ENCODE data around the gene SPATA6L. TPM values are rescaled to one million over a fixed set of nuclear protein-coding genes. Genes with fewer than 3 reads are reported as not detected.
"Not testable (repeated sequence)": the region's sequence is repeated elsewhere in the genome, so short reads cannot be mapped to it uniquely, and the experiment has no call there.

The SPATA6L gene
- total RNA-seq, 1 experiment from 2014 or later, result 1.8 TPM

GRCh38 chr9:4656621-4657020 is 9.7 kb downstream of the SPATA6L start (continued):
- TF ChIP-seq PRDM15 (CRISPR knock-in tag; IDR thresholded peaks at IDR 0.05) (no peak), KAT7 (CRISPR knock-in tag; IDR thresholded peaks at IDR 0.05; ENCODE audit: borderline replicate concordance) (no peak), ATF6 (CRISPR knock-in tag; IDR thresholded peaks at IDR 0.05) (no peak)

GRCh38 chr9:4656196-4656595 is 10.1 kb downstream of the SPATA6L start:
- POLR2A ChIA-PET; H3K27me3 Mint-ChIP-seq (ENCODE audit: low read depth); H3K9me3 Mint-ChIP-seq; H3K4me3 Mint-ChIP-seq; DNase-seq (ENCODE audit: low spot score); ATAC-seq; H3K36me3 Mint-ChIP-seq: not testable (repeated sequence)
- Mint-ChIP-seq H3K4me1 (peaks cover 32% of the 10 kb centered on the region), H3K27ac (peak overlapping the region; percentile 86)
- CTCF ChIA-PET, result interaction anchor here (1.2 kb wide), 1 partner anchor 10 kb away, joined by 5 read pairs; the partner anchor contains the start of gene SPATA6L

GRCh38 chr9:4654538-4654937 is 11.7 kb downstream of the SPATA6L start:
- H3K36me3 Mint-ChIP-seq, result no peaks in the 10 kb centered on the region
- CTCF ChIA-PET, result no interaction called here
- TF ChIP-seq PRDM15 (CRISPR knock-in tag; IDR thresholded peaks at IDR 0.05), result no peak
- TF ChIP-seq GTF2I (CRISPR knock-in tag; conservative IDR thresholded peaks at IDR 0.05), result no peak
- TF ChIP-seq ZNF121 (CRISPR knock-in tag; IDR thresholded peaks at IDR 0.05), result no peak
- TF ChIP-seq ZBTB21 (CRISPR knock-in tag; IDR thresholded peaks at IDR 0.05; ENCODE audit: borderline replicate concordance), result no peak
- no peak for TF ChIP-seq KAT7 (CRISPR knock-in tag; IDR thresholded peaks at IDR 0.05; ENCODE audit: borderline replicate concordance)
- TF ChIP-seq NR1H2 (CRISPR knock-in tag; IDR thresholded peaks at IDR 0.05), result no peak
- no peaks in the 10 kb centered on the region for H3K9me3 Mint-ChIP-seq
- peaks cover 29% of the 10 kb centered on the region for H3K4me1 Mint-ChIP-seq
- no peak for ATAC-seq
- no peak for DNase-seq (ENCODE audit: low spot score)
- no peak overlapping the region for H3K4me3 Mint-ChIP-seq
- POLR2A ChIA-PET, result no interaction called here
- no peak overlapping the region for H3K27ac Mint-ChIP-seq
- H3K27me3 Mint-ChIP-seq (ENCODE audit: low read depth), result no peaks in the 10 kb centered on the region

GRCh38 chr9:4654084-4654483 is 12.2 kb downstream of the SPATA6L start:
- peaks cover 29% of the 10 kb centered on the region for H3K4me1 Mint-ChIP-seq
- DNase-seq (ENCODE audit: low spot score) (no peak), ATAC-seq (peak; percentile 53)
- no peak for TF ChIP-seq ELF4 (CRISPR knock-in tag; IDR thresholded peaks at IDR 0.05; ENCODE audit: low read depth)
- no peak for TF ChIP-seq ZMAT4 (CRISPR knock-in tag; IDR thresholded peaks at IDR 0.05)
- no peaks in the 10 kb centered on the region for H3K36me3 Mint-ChIP-seq
- POLR2A ChIA-PET, result no interaction called here
- CTCF ChIA-PET, result no interaction called here
- no peaks in the 10 kb centered on the region for H3K27me3 Mint-ChIP-seq (ENCODE audit: low read depth)
- peaks cover 3% of the 10 kb centered on the region; the same call in 1 of the 2 replicates for H3K9me3 Mint-ChIP-seq
- no peak overlapping the region for H3K4me3 Mint-ChIP-seq
- no peak overlapping the region for H3K27ac Mint-ChIP-seq

Data from WTC11 (cell line).